ENCODE data around the gene MOGAT1.

GRCh38 chr2:222706616-222707015 lies 35.2 kb downstream of the MOGAT1 start:
- TF ChIP-seq, protein P1, sequence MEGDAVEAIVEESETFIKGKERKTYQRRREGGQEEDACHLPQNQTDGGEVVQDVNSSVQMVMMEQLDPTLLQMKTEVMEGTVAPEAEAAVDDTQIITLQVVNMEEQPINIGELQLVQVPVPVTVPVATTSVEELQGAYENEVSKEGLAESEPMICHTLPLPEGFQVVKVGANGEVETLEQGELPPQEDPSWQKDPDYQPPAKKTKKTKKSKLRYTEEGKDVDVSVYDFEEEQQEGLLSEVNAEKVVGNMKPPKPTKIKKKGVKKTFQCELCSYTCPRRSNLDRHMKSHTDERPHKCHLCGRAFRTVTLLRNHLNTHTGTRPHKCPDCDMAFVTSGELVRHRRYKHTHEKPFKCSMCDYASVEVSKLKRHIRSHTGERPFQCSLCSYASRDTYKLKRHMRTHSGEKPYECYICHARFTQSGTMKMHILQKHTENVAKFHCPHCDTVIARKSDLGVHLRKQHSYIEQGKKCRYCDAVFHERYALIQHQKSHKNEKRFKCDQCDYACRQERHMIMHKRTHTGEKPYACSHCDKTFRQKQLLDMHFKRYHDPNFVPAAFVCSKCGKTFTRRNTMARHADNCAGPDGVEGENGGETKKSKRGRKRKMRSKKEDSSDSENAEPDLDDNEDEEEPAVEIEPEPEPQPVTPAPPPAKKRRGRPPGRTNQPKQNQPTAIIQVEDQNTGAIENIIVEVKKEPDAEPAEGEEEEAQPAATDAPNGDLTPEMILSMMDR (IDR thresholded peaks at IDR 0.05; ENCODE audit: insufficient read depth, low read depth, low read length), result no peak
- no peak for TF ChIP-seq EZH2 (IDR thresholded peaks at IDR 0.05; ENCODE audit: insufficient read depth, low read length)
